ENCODE data around the gene RPS17.

DNA sequence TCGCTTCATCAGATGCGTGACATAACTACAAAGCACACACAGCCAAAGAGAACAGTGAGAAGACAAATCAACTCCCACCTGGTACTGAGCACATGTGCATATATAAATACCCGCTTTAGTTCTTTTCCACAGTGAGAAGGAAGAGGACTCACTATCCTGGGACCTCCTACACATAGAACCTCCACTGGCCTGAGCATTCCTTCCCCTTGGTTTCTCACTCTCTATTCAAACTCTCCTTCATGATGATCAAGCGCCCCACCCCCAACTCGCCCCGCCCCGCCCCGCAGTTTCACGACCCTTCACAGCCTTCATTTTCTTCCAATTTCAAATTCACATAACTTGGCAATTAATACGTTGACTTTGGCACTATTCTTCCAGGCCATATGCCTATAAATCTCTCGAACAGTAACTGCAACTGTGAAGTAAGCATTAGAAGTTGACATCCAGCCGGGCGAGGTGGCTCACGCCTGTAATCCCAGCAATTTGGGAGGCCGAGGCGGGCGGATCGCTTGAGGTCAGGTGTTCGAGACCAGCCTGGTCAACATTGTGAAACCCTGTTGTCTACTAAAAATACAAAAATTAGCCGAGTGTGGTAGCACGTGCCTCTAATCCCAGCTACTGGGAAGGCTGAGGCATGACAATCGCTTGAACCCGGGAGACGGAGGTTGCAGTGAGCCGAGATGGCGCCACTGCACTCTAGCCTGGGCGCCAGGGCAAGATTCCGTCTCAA lies 1.1 kb downstream of the RPS17 start:
- no peak for TF ChIP-seq POLR2AphosphoS5 (IDR thresholded peaks at IDR 0.05; ENCODE audit: low read depth, low read length)
- TF ChIP-seq POLR2A (IDR thresholded peaks at IDR 0.05; ENCODE audit: low read depth, low read length) = no peak
- TF ChIP-seq TAF1 (IDR thresholded peaks at IDR 0.05; ENCODE audit: low read depth, low read length) = no peak
- no peak for TF ChIP-seq SPI1 (IDR thresholded peaks at IDR 0.05; ENCODE audit: low read depth, low read length)
- TF ChIP-seq PAX5 (IDR thresholded peaks at IDR 0.05; ENCODE audit: insufficient read depth, low read length, severe bottlenecking) = no peak

All from GM12891 (cell line).